Fibroblast of gingiva (primary cell): ENCODE data around the gene BDKRB2.

ENCODE experiments used
- DNase-seq: peaks from one replicate; pipeline ENCODE4 v3.0.0-alpha.2; 2011; ENCODE audit warnings: low read depth

Gene BDKRB2

GRCh38 chr14:96198430-96199130 is 6.1 kb upstream of the BDKRB2 start:
- DNase-seq = no peak

GRCh38 chr14:96201157-96201556 is 3.5 kb upstream of the BDKRB2 start:
- no peak for DNase-seq

- no peak for DNase-seq
These were observed 2.7 kb upstream of the BDKRB2 start for GRCh38 chr14:96201965-96202364.

- no peak for DNase-seq
These were observed 2.1 kb upstream of the BDKRB2 start for GRCh38 chr14:96202441-96203094.

- no peak for DNase-seq
These were observed 1.5 kb upstream of the BDKRB2 start for GRCh38 chr14:96203116-96203515.

- DNase-seq = no peak
These were observed 1.0 kb upstream of the BDKRB2 start for GRCh38 chr14:96203635-96204034.

GRCh38 chr14:96205059-96205977 is 679 bp downstream of the BDKRB2 start:
- DNase-seq = no peak

- DNase-seq = no peak
These were observed 1.3 kb downstream of the BDKRB2 start for GRCh38 chr14:96205978-96206360.

GRCh38 chr14:96206461-96206860 is 1.8 kb downstream of the BDKRB2 start:
- DNase-seq = no peak

GRCh38 chr14:96207686-96208085 is 3.0 kb downstream of the BDKRB2 start:
- DNase-seq = no peak

GRCh38 chr14:96208739-96209138 is 4.1 kb downstream of the BDKRB2 start:
- no peak for DNase-seq

GRCh38 chr14:96212140-96212539 is 7.5 kb downstream of the BDKRB2 start:
- no peak for DNase-seq

GRCh38 chr14:96212896-96213295 is 8.3 kb downstream of the BDKRB2 start:
- no peak for DNase-seq

- DNase-seq = no peak
These were observed 9.3 kb downstream of the BDKRB2 start for GRCh38 chr14:96213871-96214465.

GRCh38 chr14:96214793-96215192 is 10.2 kb downstream of the BDKRB2 start:
- DNase-seq = no peak

GRCh38 chr14:96215452-96216244 is 11.0 kb downstream of the BDKRB2 start:
- DNase-seq = no peak

GRCh38 chr14:96216627-96217026 is 12.0 kb downstream of the BDKRB2 start:
- DNase-seq = no peak

- no peak for DNase-seq
These were observed 12.8 kb downstream of the BDKRB2 start for GRCh38 chr14:96217376-96217913.

GRCh38 chr14:96221109-96221650 is 16.5 kb downstream of the BDKRB2 start:
- DNase-seq = peak; percentile 14

- no peak for DNase-seq
These were observed 17.2 kb downstream of the BDKRB2 start for GRCh38 chr14:96221841-96222240.
